ENCODE data around the gene C1R. TPM values are rescaled to one million over a fixed set of nuclear protein-coding genes. Genes with fewer than 3 reads are reported as not detected.

The C1R gene
- total RNA-seq, 1 experiment from 2014 or later = 11.5 TPM

DNA sequence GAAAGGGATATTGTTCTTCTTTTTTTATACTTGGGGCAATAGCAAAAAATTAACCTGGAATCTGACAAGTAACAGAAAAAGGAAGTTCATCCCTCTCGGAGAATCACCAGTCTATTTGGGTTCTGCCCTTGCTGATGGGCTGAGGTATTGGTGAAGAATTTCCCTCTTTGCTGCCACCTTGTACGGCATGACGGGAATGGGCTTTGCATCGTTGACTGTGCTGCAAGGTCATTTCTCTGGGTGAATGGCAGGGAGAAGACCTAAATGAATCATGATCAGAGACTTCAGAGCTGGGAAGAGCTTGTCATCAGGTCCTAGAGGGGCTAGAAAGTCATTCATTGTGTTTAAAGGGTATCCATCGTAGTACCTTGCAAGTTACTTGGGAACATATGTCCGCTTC is 19.7 kb downstream of the C1R start:
- no peak overlapping the region for H3K56ac ChIP-seq (ENCODE audit: insufficient read length, low read depth, low read length)
- no peak overlapping the region for H2BK12ac ChIP-seq (ENCODE audit: insufficient read length, low read depth, low read length)
- no peaks in the 10 kb centered on the region for H3K27me3 ChIP-seq (ENCODE audit: insufficient read depth, low read length)
- no peak for DNase-seq
- no peaks in the 10 kb centered on the region for H3K4me1 ChIP-seq (ENCODE audit: insufficient read depth, low read length)
- no peak overlapping the region for H2BK15ac ChIP-seq (ENCODE audit: low read depth, low read length)
- no peaks in the 10 kb centered on the region for H3K23me2 ChIP-seq (ENCODE audit: insufficient read length, low read depth, low read length, poor library complexity, severe bottlenecking)
- no peaks in the 10 kb centered on the region for H3K9me3 ChIP-seq (ENCODE audit: control insufficient read depth, low read depth, low read length)
- H2AK5ac ChIP-seq (ENCODE audit: insufficient read length, low read length) = no peak overlapping the region
- H3K23ac ChIP-seq (ENCODE audit: insufficient read length, low read depth, low read length) = no peak overlapping the region
- H3K27ac ChIP-seq (ENCODE audit: insufficient read length, low read depth, low read length) = no peak overlapping the region
- no peak overlapping the region for H3K4ac ChIP-seq (ENCODE audit: low read depth, low read length)
- no peak overlapping the region for H3K18ac ChIP-seq (ENCODE audit: insufficient read length, low read depth, low read length)
- no peak overlapping the region for H4K8ac ChIP-seq (replicated peaks; ENCODE audit: insufficient read length, low read depth, low read length)
- no peaks in the 10 kb centered on the region for H3K79me1 ChIP-seq (ENCODE audit: insufficient read depth, low read depth, low read length, poor library complexity, severe bottlenecking)
- TF ChIP-seq CTCF (conservative IDR thresholded peaks at IDR 0.05) = no peak
- no peak overlapping the region for H3T11ph ChIP-seq (ENCODE audit: low read length)
- no peaks in the 10 kb centered on the region for H3K36me3 Mint-ChIP-seq (ENCODE audit: insufficient read depth in 1 of 3, low read depth in 3 of 3)
- H2BK120ac ChIP-seq (ENCODE audit: low read depth, low read length, poor library complexity, severe bottlenecking) = no peak overlapping the region
- H3K4me1 Mint-ChIP-seq = 0 out of 4 replicates have a peak, but pooled peaks cover 0 to 2% of the 10 kb centered on the region in 2 experiments
- no peaks in the 10 kb centered on the region; a peak in 1 of 5 replicates for H3K9me3 Mint-ChIP-seq
- no peak overlapping the region for H2BK5ac ChIP-seq (ENCODE audit: insufficient read length, low read length)
- H3K14ac ChIP-seq (ENCODE audit: insufficient read depth, low read length) = no peak overlapping the region
- no peak overlapping the region for H3K4me2 ChIP-seq (ENCODE audit: insufficient read depth, insufficient read length, low read length)
- no peak overlapping the region for H3K9ac ChIP-seq (ENCODE audit: extremely low read depth, insufficient read length, low read length)
- no peak overlapping the region for H4K5ac ChIP-seq (ENCODE audit: insufficient read length, low read depth, low read length)
- WGBS (ENCODE audit: extremely low coverage, insufficient read length, low lambda C conversion rate) = no CpG with 5 or more reads among the region's 6 CpGs
- no peaks in the 10 kb centered on the region for H4K20me1 ChIP-seq (ENCODE audit: control insufficient read depth, insufficient read depth, insufficient read length)
- H2BK20ac ChIP-seq (ENCODE audit: low read depth, low read length, poor library complexity, severe bottlenecking) = no peak overlapping the region
- H3K27me3 Mint-ChIP-seq (ENCODE audit: low read depth) = peaks cover 14% of the 10 kb centered on the region
- no peak overlapping the region for H3K4me3 Mint-ChIP-seq
- H4K91ac ChIP-seq (ENCODE audit: insufficient read length, low read depth, low read length) = no peak overlapping the region
- no peak overlapping the region for H3K27ac Mint-ChIP-seq
- H2AFZ ChIP-seq (ENCODE audit: low read length) = no peak overlapping the region
- H3K79me2 ChIP-seq (ENCODE audit: insufficient read depth, low read length) = no peaks in the 10 kb centered on the region

All from H9 (cell line).